Measurements from ENCODE around the gene GAPVD1.

DNA sequence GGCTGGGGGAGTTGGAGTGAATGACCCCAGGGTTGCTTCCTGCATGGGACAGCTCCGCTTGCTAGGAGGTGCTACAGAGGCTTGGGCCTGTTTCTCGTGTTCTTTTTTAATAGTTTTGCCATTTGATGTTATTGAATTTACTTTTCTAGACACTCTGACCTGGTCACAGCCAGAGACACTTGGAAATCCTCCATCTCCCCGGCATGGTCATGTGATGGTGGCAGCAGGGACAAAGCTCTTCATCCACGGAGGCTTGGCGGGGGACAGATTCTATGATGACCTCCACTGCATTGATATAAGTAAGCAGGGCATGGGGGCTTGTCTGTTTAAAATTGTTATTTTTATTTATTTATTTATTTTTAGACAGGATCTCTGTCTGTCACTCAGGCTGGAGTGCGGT is 33.9 kb upstream of the GAPVD1 start:
- TF ChIP-seq ZNF274 (IDR thresholded peaks at IDR 0.05; ENCODE audit: low read depth, low read length) (no peak), YY1 (IDR thresholded peaks at IDR 0.05; ENCODE audit: insufficient read depth, insufficient read length) (no peak), SUZ12 (IDR thresholded peaks at IDR 0.05; ENCODE audit: extremely low read depth, insufficient read depth, insufficient read length) (no peak)

Measured in NT2/D1 (cell line).